ENCODE results near the gene EEFSEC.

The EEFSEC gene

DNA sequence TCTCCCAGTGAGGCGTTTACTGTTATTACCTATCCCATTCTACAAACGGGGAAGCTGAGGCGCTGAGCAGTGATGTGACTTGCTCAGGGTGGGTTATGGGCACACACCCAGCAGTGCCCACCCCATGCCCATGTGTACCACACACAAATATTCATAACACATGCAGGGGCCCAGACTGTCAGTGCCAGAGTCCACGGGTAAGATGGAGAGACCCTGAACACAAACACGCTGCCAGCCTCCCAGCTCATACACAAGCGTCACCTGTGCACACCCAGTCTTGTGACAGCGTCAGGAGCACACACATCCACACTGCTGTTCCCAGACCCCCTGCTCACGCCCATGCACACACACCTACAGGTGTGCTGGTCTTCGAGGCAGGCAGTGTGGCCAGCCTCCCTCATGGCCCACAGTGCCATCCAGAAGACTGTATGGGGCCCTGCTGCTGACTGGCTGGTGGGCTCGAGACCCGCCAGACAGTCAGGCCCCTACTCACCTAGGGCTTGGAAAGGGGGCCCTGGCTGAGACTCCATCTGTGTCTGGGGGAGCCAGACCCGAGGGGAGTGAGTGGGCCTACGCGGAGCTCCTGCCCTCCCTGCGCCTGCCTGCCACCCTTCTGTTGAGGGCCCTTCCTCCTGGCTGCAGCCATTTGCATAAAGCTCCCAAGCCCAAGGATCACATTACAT is 274.0 kb downstream of the EEFSEC start:
- no peak for DNase-seq (ENCODE audit: low read depth in 2 of 2)

DNA sequence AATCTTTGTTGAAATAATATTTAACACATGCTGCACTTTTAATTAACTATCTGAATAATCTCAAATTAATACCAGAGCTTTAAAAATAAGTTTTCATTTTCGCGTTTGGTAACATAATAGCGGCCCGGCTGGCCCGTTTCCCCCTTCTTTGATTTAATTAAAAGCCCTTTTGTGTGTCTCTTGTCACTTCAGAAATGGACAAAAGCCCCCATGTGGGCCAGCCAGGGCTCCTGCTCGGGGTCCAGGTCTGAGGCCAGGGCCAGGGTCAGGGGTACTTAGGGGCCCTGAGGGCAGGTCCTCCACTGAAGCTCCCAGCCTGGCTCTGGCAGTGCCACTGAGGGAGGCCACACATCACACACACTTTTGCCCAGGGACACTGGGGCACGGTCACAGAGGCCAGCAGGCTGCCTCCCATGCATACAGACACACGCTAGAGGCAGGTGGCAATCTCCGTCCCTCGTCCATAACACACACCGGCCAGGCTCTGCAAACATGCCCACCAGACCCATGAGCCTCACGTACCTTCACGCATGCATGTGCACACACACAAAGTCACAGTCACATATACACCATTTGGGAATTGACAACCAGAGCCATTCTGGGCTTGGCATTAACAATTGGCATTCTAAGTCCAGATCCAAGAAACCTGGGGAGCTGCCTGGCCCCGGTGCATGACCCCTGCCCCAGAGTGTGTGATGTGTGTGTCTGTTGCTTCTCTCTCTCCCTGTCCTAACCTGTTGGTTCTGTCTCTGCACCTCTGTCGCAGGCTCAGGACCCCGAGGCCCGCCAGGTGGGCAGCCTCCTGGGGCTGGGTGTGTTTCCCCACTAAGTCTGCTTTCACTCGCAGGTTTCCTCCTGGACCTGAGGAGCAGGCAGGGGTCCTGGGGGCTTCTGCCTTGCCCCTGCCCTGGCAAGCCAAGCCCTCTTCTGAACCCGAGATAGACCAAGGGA is 274.9 kb downstream of the EEFSEC start:
- DNase-seq (ENCODE audit: low read depth in 2 of 2) = no peak

GRCh38 chr3:128429275-128429674 is 276.0 kb downstream of the EEFSEC start:
- no peak for DNase-seq (ENCODE audit: low read depth in 2 of 2)

DNA sequence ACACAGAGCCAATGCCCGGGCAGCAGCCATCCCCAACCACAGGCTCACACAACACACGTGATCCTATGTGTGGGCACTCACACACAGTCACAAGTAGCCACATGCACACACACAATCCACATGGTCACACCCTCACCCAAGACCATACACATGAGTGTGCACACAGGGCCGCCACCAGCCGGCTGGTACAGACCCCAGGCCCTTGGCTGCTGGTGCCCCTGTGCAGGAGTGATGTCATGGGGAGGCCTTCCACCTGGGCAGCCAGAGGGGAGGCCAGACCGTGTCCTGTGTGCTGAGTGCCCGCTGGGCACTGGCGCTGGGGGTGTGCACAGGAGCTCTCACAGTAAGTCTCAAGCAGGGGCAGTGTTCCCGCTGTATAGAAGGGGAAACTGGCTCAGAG is 276.5 kb downstream of the EEFSEC start:
- DNase-seq (ENCODE audit: low read depth in 2 of 2) = no peak

DNA sequence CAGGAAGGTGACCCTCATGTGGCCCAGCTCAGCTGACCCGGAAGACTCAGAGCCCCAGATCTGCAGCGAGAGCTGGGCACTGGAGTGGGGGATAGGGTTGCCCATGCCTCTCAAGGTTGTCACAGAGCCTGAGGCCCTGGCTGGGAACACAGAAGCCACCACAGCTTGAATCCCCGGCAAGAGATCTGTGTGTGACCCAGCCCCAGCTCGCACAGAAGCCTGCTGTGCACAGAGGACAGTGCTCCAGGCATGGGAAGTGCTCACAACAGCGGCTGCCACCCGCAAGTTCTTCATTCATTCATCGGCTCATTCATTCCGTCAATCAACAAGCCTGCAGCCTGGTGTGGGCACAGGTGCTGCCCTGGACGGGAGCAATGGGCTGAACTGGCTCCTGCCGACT is 277.0 kb downstream of the EEFSEC start:
- DNase-seq (ENCODE audit: low read depth in 2 of 2) = no peak

DNA sequence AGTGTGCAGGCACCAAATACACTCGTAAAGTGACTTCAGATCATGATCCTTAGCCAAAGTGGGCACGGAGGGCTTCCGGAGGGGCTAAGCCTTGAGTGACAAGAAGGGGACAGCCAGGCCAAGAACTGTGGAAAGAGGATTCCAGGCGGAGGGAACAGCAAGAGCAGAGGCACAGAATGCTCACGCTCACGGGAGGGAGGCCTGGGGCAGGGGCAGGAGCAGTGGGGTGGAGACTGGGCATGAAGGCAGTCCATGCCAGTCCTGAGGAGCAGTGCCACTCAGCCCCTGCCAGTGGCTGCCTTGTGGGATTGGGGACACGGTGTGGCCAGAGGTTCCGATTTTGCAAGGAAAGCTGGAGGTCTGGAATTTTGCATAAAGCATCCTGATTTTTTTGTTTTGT is 277.4 kb downstream of the EEFSEC start:
- no peak for DNase-seq (ENCODE audit: low read depth in 2 of 2)

- no peak for DNase-seq (ENCODE audit: low read depth in 2 of 2)
Measured at GRCh38 chr3:128431803-128432300, 278.6 kb downstream of the EEFSEC start.

- no peak for DNase-seq (ENCODE audit: low read depth in 2 of 2)
Measured at GRCh38 chr3:128432301-128432970, 279.2 kb downstream of the EEFSEC start.

GRCh38 chr3:128432971-128433836 is 279.9 kb downstream of the EEFSEC start:
- no peak for DNase-seq (ENCODE audit: low read depth in 2 of 2)

GRCh38 chr3:128433837-128434165 is 280.5 kb downstream of the EEFSEC start:
- DNase-seq (ENCODE audit: low read depth in 2 of 2) = no peak

DNA sequence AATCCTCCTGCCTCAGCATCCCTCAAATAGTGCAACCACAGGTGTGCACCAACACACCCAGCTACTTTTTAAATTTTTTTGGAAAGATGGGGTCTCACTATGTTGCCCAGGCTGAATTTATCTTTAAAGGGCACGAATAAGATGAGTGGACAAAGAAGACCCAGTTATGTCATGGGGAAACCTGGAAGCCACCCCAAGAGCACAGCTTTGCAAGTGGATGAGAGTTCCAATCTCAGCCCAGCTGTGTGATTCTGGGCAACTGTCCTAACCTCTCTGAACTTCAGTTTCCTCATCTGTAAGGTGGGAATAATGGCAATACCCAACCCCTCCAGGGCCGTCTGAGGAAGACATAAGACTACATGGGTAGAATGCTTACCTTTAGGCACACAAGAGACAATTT is 281.2 kb downstream of the EEFSEC start:
- no peak for DNase-seq (ENCODE audit: low read depth in 2 of 2)

- no peak for DNase-seq (ENCODE audit: low read depth in 2 of 2)
Measured at GRCh38 chr3:128435058-128435457, 281.8 kb downstream of the EEFSEC start.

- no peak for DNase-seq (ENCODE audit: low read depth in 2 of 2)
Measured at GRCh38 chr3:128435561-128435960, 282.3 kb downstream of the EEFSEC start.

GRCh38 chr3:128436214-128436613 is 282.9 kb downstream of the EEFSEC start:
- no peak for DNase-seq (ENCODE audit: low read depth in 2 of 2)

GRCh38 chr3:128438488-128439072 is 285.3 kb downstream of the EEFSEC start:
- DNase-seq (ENCODE audit: low read depth in 2 of 2) = no peak

DNA sequence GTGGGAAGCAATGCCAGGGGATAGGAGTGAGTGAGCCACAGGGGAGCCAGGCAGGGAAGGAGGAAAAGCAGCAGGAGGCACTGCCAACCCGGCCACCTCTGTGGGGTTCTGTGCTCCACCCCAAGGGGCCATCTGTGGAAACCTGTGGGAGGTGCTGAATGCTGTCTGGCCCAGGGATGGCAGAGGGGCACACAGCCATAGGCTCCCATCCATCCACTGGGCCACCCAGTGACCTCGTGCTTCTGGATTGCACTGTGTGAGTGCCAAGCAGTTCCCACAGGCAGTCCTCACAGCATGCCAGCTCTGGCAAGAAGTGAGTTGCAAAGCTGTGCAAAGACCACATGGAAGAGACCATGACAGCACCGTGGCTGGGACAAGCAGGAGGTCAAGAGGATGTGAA is 285.9 kb downstream of the EEFSEC start:
- no peak for DNase-seq (ENCODE audit: low read depth in 2 of 2)

GRCh38 chr3:128442070-128442469 is 288.8 kb downstream of the EEFSEC start:
- DNase-seq (ENCODE audit: low read depth in 2 of 2) = no peak

- no peak for DNase-seq (ENCODE audit: low read depth in 2 of 2)
Measured at GRCh38 chr3:128442949-128443348, 289.7 kb downstream of the EEFSEC start.

- no peak for DNase-seq (ENCODE audit: low read depth in 2 of 2)
Measured at GRCh38 chr3:128443771-128444170, 290.5 kb downstream of the EEFSEC start.

DNA sequence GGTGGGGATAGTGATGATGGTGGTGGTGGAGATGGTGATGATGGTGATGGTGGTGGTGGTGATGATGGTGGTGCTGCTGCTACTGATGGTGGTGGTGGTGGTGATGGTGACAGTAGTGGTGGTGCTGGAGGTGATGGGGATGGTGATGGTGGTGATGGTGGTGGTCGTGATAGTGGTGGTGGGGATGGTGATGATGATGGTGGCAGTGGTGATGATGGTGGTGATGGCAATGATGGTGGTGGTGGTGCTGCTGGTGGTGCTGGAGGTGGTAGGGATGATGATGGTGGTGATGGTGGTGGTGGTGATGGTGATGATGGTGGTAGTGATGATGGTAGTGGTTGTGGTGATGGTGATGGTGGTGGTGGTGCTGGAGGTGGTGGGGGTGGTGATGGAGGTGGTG is 292.1 kb downstream of the EEFSEC start:
- DNase-seq (ENCODE audit: low read depth in 2 of 2) = no peak

DNA sequence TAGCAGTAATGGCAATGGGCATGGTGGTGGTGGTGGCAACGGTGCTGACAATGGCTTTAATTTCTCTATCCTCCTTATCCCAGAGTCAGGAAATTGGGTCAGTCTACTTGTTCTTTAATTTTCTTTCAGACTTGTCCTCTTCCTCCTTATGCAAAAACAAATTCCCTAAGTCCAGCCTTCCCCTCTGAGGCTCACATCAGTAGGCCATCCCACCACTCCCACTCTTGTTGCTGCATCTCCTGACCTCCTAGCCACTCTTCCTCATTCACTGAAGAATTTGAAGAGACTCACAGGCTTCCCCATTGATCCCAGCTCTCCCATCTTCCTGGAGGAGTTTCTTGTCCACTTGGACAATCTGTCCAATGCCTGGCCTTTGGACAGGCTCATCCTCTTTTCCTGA is 293.5 kb downstream of the EEFSEC start:
- no peak for DNase-seq (ENCODE audit: low read depth in 2 of 2)
